Esophagus muscularis mucosa (tissue), 4 donors: Measurements from ENCODE around the gene SLC25A41.

Experiments used
- EP300 ChIP-seq: sonication (generic); formaldehyde crosslinking; IDR thresholded peaks from one replicate; pipeline ENCODE4 v1.6.1; 2017; ENCODE audit warnings: antibody characterized with exemption
- POLR2A ChIP-seq: fragments of 450-650 bp; IDR thresholded peaks from one replicate; pipeline ENCODE4 v1.6.1; 2017; ENCODE audit warnings: antibody characterized with exemption, moderate library complexity, mild to moderate bottlenecking, low read depth
- POLR2AphosphoS5 ChIP-seq, 2 donors: sonication (generic); formaldehyde crosslinking; IDR thresholded peaks; one replicate each; pipeline ENCODE4 v1.6.1; 2017; ENCODE audit warnings: antibody characterized with exemption in 2 of 2
- TF ChIP-seq, protein P1 (sequence below), 3 experiments: fragments of 200-600 bp in 2 of 3; fragments of 450-650 bp in 1 of 3; sonication (generic) in 2 of 3; IDR thresholded peaks; one replicate each; pipeline ENCODE4 v1.5.1; 2017 to 2019; ENCODE audit warnings: antibody characterized with exemption in 3 of 3, mild to moderate bottlenecking in 2 of 3, moderate library complexity in 1 of 3

DNA sequence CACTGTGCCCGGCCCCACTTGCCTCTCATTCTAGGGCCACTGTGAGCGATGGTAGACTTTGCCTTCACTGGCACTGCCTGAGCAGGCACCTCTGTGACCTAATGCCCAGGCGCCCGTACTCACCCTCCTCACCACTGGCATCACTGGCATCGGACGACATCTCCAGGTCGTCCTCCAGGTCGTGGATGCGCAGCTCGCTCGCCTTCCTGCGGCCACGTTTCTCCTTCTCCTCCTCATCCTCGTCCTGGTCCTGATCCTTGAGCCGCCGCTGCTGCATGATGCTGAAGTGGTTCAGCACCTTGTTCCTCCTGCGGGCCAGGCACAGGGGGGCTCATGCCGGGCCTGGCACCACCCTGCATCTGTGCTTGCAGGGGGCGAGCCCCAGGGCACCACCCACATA, 50.4 kb downstream of the SLC25A41 start:
- TF ChIP-seq, protein P1, sequence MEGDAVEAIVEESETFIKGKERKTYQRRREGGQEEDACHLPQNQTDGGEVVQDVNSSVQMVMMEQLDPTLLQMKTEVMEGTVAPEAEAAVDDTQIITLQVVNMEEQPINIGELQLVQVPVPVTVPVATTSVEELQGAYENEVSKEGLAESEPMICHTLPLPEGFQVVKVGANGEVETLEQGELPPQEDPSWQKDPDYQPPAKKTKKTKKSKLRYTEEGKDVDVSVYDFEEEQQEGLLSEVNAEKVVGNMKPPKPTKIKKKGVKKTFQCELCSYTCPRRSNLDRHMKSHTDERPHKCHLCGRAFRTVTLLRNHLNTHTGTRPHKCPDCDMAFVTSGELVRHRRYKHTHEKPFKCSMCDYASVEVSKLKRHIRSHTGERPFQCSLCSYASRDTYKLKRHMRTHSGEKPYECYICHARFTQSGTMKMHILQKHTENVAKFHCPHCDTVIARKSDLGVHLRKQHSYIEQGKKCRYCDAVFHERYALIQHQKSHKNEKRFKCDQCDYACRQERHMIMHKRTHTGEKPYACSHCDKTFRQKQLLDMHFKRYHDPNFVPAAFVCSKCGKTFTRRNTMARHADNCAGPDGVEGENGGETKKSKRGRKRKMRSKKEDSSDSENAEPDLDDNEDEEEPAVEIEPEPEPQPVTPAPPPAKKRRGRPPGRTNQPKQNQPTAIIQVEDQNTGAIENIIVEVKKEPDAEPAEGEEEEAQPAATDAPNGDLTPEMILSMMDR (IDR thresholded peaks at IDR 0.05), result no peak
- TF ChIP-seq POLR2A (no peak), POLR2AphosphoS5 (IDR thresholded peaks at IDR 0.05) (no peak), EP300 (no peak)
